Measurements from ENCODE around the gene CDH22. TPM values are rescaled to one million over a fixed set of nuclear protein-coding genes. Genes with fewer than 3 reads are reported as not detected.

The CDH22 gene
- total RNA-seq, 3 donors from 2014 or later (not counting 1 experiment from before 2014, with no cell fraction given) = not detected

GRCh38 chr20:46169245-46170171, 138.8 kb downstream of the CDH22 start:
- Mint-ChIP-seq H3K9me3 (no peaks in the 10 kb centered on the region), H3K27me3 (ENCODE audit: low read depth in 2 of 2) (peaks cover 31 to 38% of the 10 kb centered on the region in 2 donors), H3K4me1 (no peaks in the 10 kb centered on the region), H3K27ac (no peak overlapping the region), H3K4me3 (no peak overlapping the region), H3K36me3 (no peaks in the 10 kb centered on the region)
- DNase-seq (no peak), ATAC-seq (no peak)
- Histone ChIP-seq H3K27ac (ENCODE audit: low read length) (no peak overlapping the region), H3K9me3 (ENCODE audit: control insufficient read depth, insufficient read depth, low read length) (no peaks in the 10 kb centered on the region), H3K4me1 (ENCODE audit: control insufficient read depth, insufficient read depth, low read length) (no peaks in the 10 kb centered on the region), H3K27me3 (ENCODE audit: control insufficient read depth, insufficient read depth, low read length) (peaks cover 7% of the 10 kb centered on the region), H3K4me3 (ENCODE audit: low read length) (no peak overlapping the region), H3K36me3 (ENCODE audit: control insufficient read depth, insufficient read depth, low read length) (no peaks in the 10 kb centered on the region)
- no peak for TF ChIP-seq CTCF (IDR thresholded peaks at IDR 0.05)
- intact Hi-C loops (cut with micrococcal nuclease) = no loop called here
- 82% methylated on average over 13 of the region's 13 CpGs for WGBS (ENCODE audit: insufficient coverage)

- Mint-ChIP-seq H3K27ac (no peak overlapping the region), H3K4me3 (no peak overlapping the region), H3K9me3 (no peaks in the 10 kb centered on the region), H3K4me1 (no peaks in the 10 kb centered on the region), H3K36me3 (no peaks in the 10 kb centered on the region), H3K27me3 (ENCODE audit: low read depth in 2 of 2) (peaks cover 30 to 38% of the 10 kb centered on the region in 2 donors)
- Histone ChIP-seq H3K4me3 (ENCODE audit: low read length) (no peak overlapping the region), H3K27me3 (ENCODE audit: control insufficient read depth, insufficient read depth, low read length) (peaks cover 2% of the 10 kb centered on the region), H3K4me1 (ENCODE audit: control insufficient read depth, insufficient read depth, low read length) (no peaks in the 10 kb centered on the region), H3K9me3 (ENCODE audit: control insufficient read depth, insufficient read depth, low read length) (no peaks in the 10 kb centered on the region), H3K36me3 (ENCODE audit: control insufficient read depth, insufficient read depth, low read length) (no peaks in the 10 kb centered on the region), H3K27ac (ENCODE audit: low read length) (no peak overlapping the region)
- no peak for ATAC-seq
- no peak for DNase-seq
- 70% methylated on average over 8 of the region's 8 CpGs for WGBS (ENCODE audit: insufficient coverage)
- TF ChIP-seq CTCF (IDR thresholded peaks at IDR 0.05) = no peak
- intact Hi-C loops (cut with micrococcal nuclease) = no loop called here
These were observed 139.9 kb downstream of the CDH22 start for GRCh38 chr20:46168438-46168837.

- ATAC-seq (no peak), DNase-seq (no peak)
- Histone ChIP-seq H3K27ac (ENCODE audit: low read length) (no peak overlapping the region), H3K27me3 (ENCODE audit: control insufficient read depth, insufficient read depth, low read length) (no peaks in the 10 kb centered on the region), H3K4me1 (ENCODE audit: control insufficient read depth, insufficient read depth, low read length) (no peaks in the 10 kb centered on the region), H3K9me3 (ENCODE audit: control insufficient read depth, insufficient read depth, low read length) (no peaks in the 10 kb centered on the region), H3K36me3 (ENCODE audit: control insufficient read depth, insufficient read depth, low read length) (no peaks in the 10 kb centered on the region), H3K4me3 (ENCODE audit: low read length) (no peak overlapping the region)
- intact Hi-C loops (cut with micrococcal nuclease) = no loop called here
- Mint-ChIP-seq H3K4me3 (no peak overlapping the region), H3K27me3 (ENCODE audit: low read depth in 2 of 2) (peaks cover 27 to 41% of the 10 kb centered on the region in 2 donors), H3K36me3 (no peaks in the 10 kb centered on the region), H3K4me1 (no peaks in the 10 kb centered on the region), H3K27ac (no peak overlapping the region), H3K9me3 (no peaks in the 10 kb centered on the region)
- TF ChIP-seq CTCF (IDR thresholded peaks at IDR 0.05) = no peak
These were observed 141.2 kb downstream of the CDH22 start for GRCh38 chr20:46167080-46167479.
